NCI-H2196 treated with DMSO at 0.1 percent for 48 hours (cell line): ENCODE measurements around the gene ZNF787.

ENCODE experiments used
- DNase-seq: peaks from one replicate; lab custom pipeline; 2025; ENCODE audit not compliant: unreplicated experiment; lab: John Stamatoyannopoulos, UW

Gene ZNF787

GRCh38 chr19:56089344-56089743 is 31.8 kb downstream of the ZNF787 start:
- no peak for DNase-seq

- DNase-seq = no peak
These were observed 32.4 kb downstream of the ZNF787 start for GRCh38 chr19:56088497-56089215.

GRCh38 chr19:56087647-56088496 is 33.2 kb downstream of the ZNF787 start:
- DNase-seq = no peak

- no peak for DNase-seq
These were observed 34.2 kb downstream of the ZNF787 start for GRCh38 chr19:56086671-56087430.

- DNase-seq = no peak
These were observed 35.4 kb downstream of the ZNF787 start for GRCh38 chr19:56085571-56086275.

GRCh38 chr19:56084835-56085536 is 36.1 kb downstream of the ZNF787 start:
- DNase-seq = no peak

- DNase-seq = no peak
These were observed 37.4 kb downstream of the ZNF787 start for GRCh38 chr19:56083668-56084067.

GRCh38 chr19:56080669-56081401 is 40.3 kb downstream of the ZNF787 start:
- peak; percentile 17 for DNase-seq

GRCh38 chr19:56079609-56080008 is 41.5 kb downstream of the ZNF787 start:
- no peak for DNase-seq

- peak; percentile 24 for DNase-seq
These were observed 44.6 kb downstream of the ZNF787 start for GRCh38 chr19:56076498-56076897.

- no peak for DNase-seq
These were observed 49.9 kb downstream of the ZNF787 start for GRCh38 chr19:56071151-56071550.

GRCh38 chr19:56069642-56070041 is 51.5 kb downstream of the ZNF787 start:
- DNase-seq = no peak

- peak; percentile 50 for DNase-seq
These were observed 54.7 kb downstream of the ZNF787 start for GRCh38 chr19:56066152-56067023.

- DNase-seq = no peak
These were observed 67.5 kb downstream of the ZNF787 start for GRCh38 chr19:56053596-56053995.
